Uterus (tissue), 2 donors: ENCODE measurements around the gene SF3B3.

Source experiments
- CTCF ChIP-seq, 4 experiments: fragments of 200-600 bp in 2 of 4; fragments of 450-650 bp in 2 of 4; sonication (generic) in 2 of 4; IDR thresholded peaks; one replicate each; pipeline ENCODE4 v1.5.1; 2016 to 2019; ENCODE audit warnings: antibody characterized with exemption in 4 of 4, mild to moderate bottlenecking in 2 of 4, moderate library complexity in 1 of 4
- POLR2A ChIP-seq, 2 donors: fragments of 450-650 bp; IDR thresholded peaks; one replicate each; pipeline ENCODE4 v1.6.1; 2016; ENCODE audit warnings: antibody characterized with exemption in 2 of 2, mild to moderate bottlenecking in 1 of 2, moderate library complexity in 1 of 2

- no peak for TF ChIP-seq CTCF (IDR thresholded peaks at IDR 0.05)
- no peak for TF ChIP-seq POLR2A (IDR thresholded peaks at IDR 0.05)
Measured at GRCh38 chr16:70493802-70494201, 29.8 kb upstream of the SF3B3 start.
